ENCODE measurements around the gene ANKRD42.
A peak's percentile ranks its signal among the peaks of the same experiment; 100 is the strongest.

The ANKRD42 gene

GRCh38 chr11:83193315-83194280, at the start of gene ANKRD42:
Gene ANKRD42, plus strand, starts transcription at chr11:83193712. Its CDS starts 959 bp downstream, at chr11:83194671.
- peak; percentile 91 for DNase-seq (ENCODE audit: low spot score)

GRCh38 chr11:83147895-83148294, 45.6 kb upstream of the ANKRD42 start:
- no peak for DNase-seq (ENCODE audit: low spot score)

GRCh38 chr11:83150450-83150849, 43.1 kb upstream of the ANKRD42 start:
- no peak for DNase-seq (ENCODE audit: low spot score)

- DNase-seq (ENCODE audit: low spot score), result no peak
These were observed 42.1 kb upstream of the ANKRD42 start for GRCh38 chr11:83151274-83151977.

- no peak for DNase-seq (ENCODE audit: low spot score)
These were observed 41.2 kb upstream of the ANKRD42 start for GRCh38 chr11:83152264-83152663.

GRCh38 chr11:83153764-83154163, 39.7 kb upstream of the ANKRD42 start:
- DNase-seq (ENCODE audit: low spot score), result no peak

- DNase-seq (ENCODE audit: low spot score), result peak; percentile 99
These were observed 37.1 kb upstream of the ANKRD42 start for GRCh38 chr11:83156144-83156995.

- DNase-seq (ENCODE audit: low spot score), result no peak
These were observed 36.4 kb upstream of the ANKRD42 start, which contains the start of gene PCF11 for GRCh38 chr11:83156996-83157593. Gene PCF11, plus strand, starts transcription at chr11:83157131. Its CDS starts 309 bp downstream, at chr11:83157440.

- peak; percentile 48 for DNase-seq (ENCODE audit: low spot score)
These were observed 35.7 kb upstream of the ANKRD42 start for GRCh38 chr11:83157594-83158356.

GRCh38 chr11:83158357-83158786, 35.1 kb upstream of the ANKRD42 start:
- DNase-seq (ENCODE audit: low spot score), result peak; percentile 43

- DNase-seq (ENCODE audit: low spot score), result no peak
These were observed 34.3 kb upstream of the ANKRD42 start for GRCh38 chr11:83158965-83159901.

GRCh38 chr11:83159902-83160865, 33.3 kb upstream of the ANKRD42 start:
- DNase-seq (ENCODE audit: low spot score), result no peak

GRCh38 chr11:83161610-83162199, 31.8 kb upstream of the ANKRD42 start:
- DNase-seq (ENCODE audit: low spot score), result no peak

GRCh38 chr11:83162377-83162776, 31.1 kb upstream of the ANKRD42 start:
- DNase-seq (ENCODE audit: low spot score), result peak; percentile 47

GRCh38 chr11:83166193-83166866, 27.2 kb upstream of the ANKRD42 start:
- DNase-seq (ENCODE audit: low spot score), result no peak

GRCh38 chr11:83168756-83169155, 24.8 kb upstream of the ANKRD42 start:
- DNase-seq (ENCODE audit: low spot score), result no peak

GRCh38 chr11:83170865-83171264, 22.6 kb upstream of the ANKRD42 start:
- no peak for DNase-seq (ENCODE audit: low spot score)

Measured in activated CD4-positive, alpha-beta T cell treated with anti-CD3 and anti-CD28 coated beads, Interleukin-2, Interleukin-4, amounts not matched to agents 100 ng/mL and 50 ng/mL, durations not matched to agents 16 hours and 8 hours (primary cell).